Erythroblast (primary cell): ENCODE results near the gene IRF3.

Experiments
- DNase-seq, 2 experiments: peaks; one replicate each; lab custom pipeline; 2025; lab: John Stamatoyannopoulos, UW
- GATA1 ChIP-seq: IDR thresholded peaks from 2 replicates; pipeline ENCODE4 v1.6.1; 2011; ENCODE audit warnings: low read depth, mild to moderate bottlenecking, control low read depth, low read length, moderate library complexity
- POLR2A ChIP-seq: IDR thresholded peaks from 2 replicates; pipeline ENCODE4 v1.6.1; 2011; ENCODE audit warnings: mild to moderate bottlenecking, low read length

IRF3 gene

GRCh38 chr19:49652551-49653465 is 12.8 kb downstream of the IRF3 start:
- TF ChIP-seq POLR2A = no peak
- no peak for TF ChIP-seq GATA1
- no peak for DNase-seq

GRCh38 chr19:49651820-49652550 is 13.7 kb downstream of the IRF3 start:
- TF ChIP-seq GATA1 = no peak
- TF ChIP-seq POLR2A = no peak
- DNase-seq = no peak

- no peak for DNase-seq
These were observed 14.4 kb downstream of the IRF3 start for GRCh38 chr19:49651029-49651819.

GRCh38 chr19:49646586-49646985 is 19.1 kb downstream of the IRF3 start:
- DNase-seq = no peak
- no peak for TF ChIP-seq GATA1
- no peak for TF ChIP-seq POLR2A

More at GRCh38 chr19:49651029-49651819, 14.4 kb downstream of the IRF3 start:
- TF ChIP-seq GATA1 (no peak), POLR2A (no peak)

GRCh38 chr19:49645995-49646394 is 19.7 kb downstream of the IRF3 start:
- no peak for DNase-seq
- TF ChIP-seq GATA1 = no peak
- TF ChIP-seq POLR2A = no peak

- DNase-seq = no peak
- TF ChIP-seq POLR2A = no peak
- TF ChIP-seq GATA1 = no peak
These were observed 20.1 kb downstream of the IRF3 start for GRCh38 chr19:49645592-49645991.

- TF ChIP-seq POLR2A (no peak), GATA1 (no peak)
- DNase-seq = peak; percentile 65 to 81
These were observed 22.2 kb downstream of the IRF3 start for GRCh38 chr19:49643466-49643865.

- no peak for TF ChIP-seq POLR2A
- no peak for TF ChIP-seq GATA1
- DNase-seq = no peak
These were observed 23.1 kb downstream of the IRF3 start for GRCh38 chr19:49642492-49643035.

GRCh38 chr19:49641688-49642491 is 23.8 kb downstream of the IRF3 start, which contains the start of gene SCAF1:
SCAF1 (plus strand) TSS chr19:49642209; CDS start chr19:49645027, 2,818 bp downstream.
- peak; percentile 100 for DNase-seq
- TF ChIP-seq GATA1 (no peak), POLR2A (peak; percentile 86)

- peak; percentile 100 for DNase-seq
These were observed 25.4 kb downstream of the IRF3 start, which contains the start of gene RRAS for GRCh38 chr19:49640113-49640898. RRAS (minus strand) TSS chr19:49640143; CDS start chr19:49640098, 45 bp downstream.

GRCh38 chr19:49639401-49640112 is 26.1 kb downstream of the IRF3 start:
- TF ChIP-seq GATA1 = no peak
- no peak for TF ChIP-seq POLR2A
- DNase-seq = no peak

More at GRCh38 chr19:49640113-49640898, 25.4 kb downstream of the IRF3 start, which contains the start of gene RRAS:
- TF ChIP-seq POLR2A (peak; percentile 91), GATA1 (no peak)
